GM12891 (cell line): ENCODE measurements around the gene POU2F1.

ENCODE experiments used
- DNase-seq: peaks from one replicate; pipeline ENCODE4 v3.0.0; 2011; ENCODE audit warnings: low spot score; ENCODE audit not compliant: insufficient read length
- FAIRE-seq: peaks from 2 replicates; lab custom pipeline; 2011; peaks lifted over from hg19 to GRCh38; lab: Jason Lieb, UNC
- PAX5 ChIP-seq: IDR thresholded peaks from 2 replicates; pipeline ENCODE4 v1.6.1; 2011; ENCODE audit warnings: low read length, moderate library complexity, mild to moderate bottlenecking; ENCODE audit not compliant: insufficient read depth, severe bottlenecking
- POLR2A ChIP-seq: IDR thresholded peaks from 2 replicates; pipeline ENCODE4 v1.6.1; 2011; ENCODE audit warnings: low read depth, low read length, control low read depth
- POLR2AphosphoS5 ChIP-seq: IDR thresholded peaks from 2 replicates; pipeline ENCODE4 v1.6.1; 2011; ENCODE audit warnings: low read depth, low read length, control low read depth
- POU2F2 ChIP-seq: IDR thresholded peaks from 2 replicates; pipeline ENCODE4 v1.6.1; 2011; ENCODE audit warnings: low read depth, mild to moderate bottlenecking, control low read depth, low read length, moderate library complexity
- SPI1 ChIP-seq: IDR thresholded peaks from 2 replicates; pipeline ENCODE4 v1.6.1; 2011; ENCODE audit warnings: low read depth, low read length, control low read depth
- TAF1 ChIP-seq: IDR thresholded peaks from 2 replicates; pipeline ENCODE4 v1.6.1; 2011; ENCODE audit warnings: low read depth, low read length, control low read depth

The POU2F1 gene

DNA sequence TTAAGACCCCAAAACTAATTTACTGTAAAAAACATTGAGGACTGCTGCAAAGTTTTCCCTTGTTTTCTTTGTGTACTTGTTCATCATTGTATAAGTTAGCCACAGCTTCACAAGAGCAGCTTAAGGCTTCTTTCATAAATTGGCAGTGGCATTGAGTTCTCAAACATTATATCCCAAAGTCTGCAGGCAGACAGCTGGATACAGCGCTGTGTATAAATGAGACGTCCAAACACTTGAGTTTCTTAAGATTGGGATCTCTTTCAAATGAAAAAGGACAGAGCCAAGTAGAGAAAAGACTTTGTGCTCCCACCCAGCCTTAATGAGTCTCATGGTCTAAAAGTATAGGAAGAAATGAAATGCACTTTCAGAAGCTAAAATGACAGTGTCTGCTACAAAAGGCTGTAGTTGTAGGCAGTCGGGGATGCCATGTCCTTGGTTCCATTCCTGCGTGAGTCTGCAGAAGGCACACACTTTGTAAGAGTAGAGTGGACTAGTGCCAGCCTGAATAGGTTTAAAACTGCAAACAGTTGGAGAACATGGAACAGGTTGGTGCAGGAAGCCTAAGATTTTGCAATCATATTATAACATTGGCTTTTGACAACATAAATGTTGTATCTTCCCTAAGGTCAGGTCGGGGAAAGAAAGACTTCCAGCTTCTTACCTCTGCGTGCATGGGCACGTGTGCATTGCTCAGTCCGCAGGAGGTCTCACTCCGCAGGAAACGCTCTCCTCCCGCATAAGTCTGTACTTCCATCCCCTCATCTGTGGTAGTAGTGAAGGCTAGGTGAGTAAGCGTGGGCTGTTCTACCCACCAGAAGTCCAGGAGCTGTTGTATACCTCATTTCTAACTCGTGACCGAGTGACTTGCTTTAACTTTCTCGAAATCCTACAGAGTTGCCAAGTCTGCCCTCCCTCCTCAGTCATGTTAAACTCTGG is 203.3 kb downstream of the POU2F1 start:
- TF ChIP-seq POLR2AphosphoS5: no peak
- no peak for TF ChIP-seq PAX5
- TF ChIP-seq POU2F2: no peak
- no peak for TF ChIP-seq SPI1
- TF ChIP-seq TAF1: no peak
- no peak for TF ChIP-seq POLR2A
- no peak for FAIRE-seq
- DNase-seq: no peak

DNA sequence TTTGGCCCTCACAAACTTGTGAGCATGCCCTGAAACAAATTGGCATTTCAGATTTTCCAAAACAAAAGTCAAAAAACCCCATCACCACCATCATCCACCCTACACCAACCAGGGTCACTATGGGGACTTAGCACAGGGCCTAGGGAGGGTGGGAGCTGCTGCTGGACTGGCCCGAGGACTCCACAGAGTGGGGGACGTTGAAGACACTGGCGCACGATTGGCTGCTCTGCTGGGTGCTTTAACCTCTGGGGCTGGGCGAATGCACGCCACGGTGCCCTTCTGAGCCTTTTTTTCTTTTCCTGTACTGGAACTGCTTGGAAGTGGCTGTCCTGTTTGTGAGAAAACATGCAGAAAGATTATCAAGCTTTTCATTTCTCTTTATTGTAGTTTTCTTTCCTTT is 204.8 kb downstream of the POU2F1 start:
- TF ChIP-seq POU2F2: no peak
- TF ChIP-seq POLR2A: no peak
- TF ChIP-seq SPI1: no peak
- no peak for TF ChIP-seq PAX5
- no peak for TF ChIP-seq POLR2AphosphoS5
- TF ChIP-seq TAF1: no peak
- DNase-seq (no peak), FAIRE-seq (no peak)

DNA sequence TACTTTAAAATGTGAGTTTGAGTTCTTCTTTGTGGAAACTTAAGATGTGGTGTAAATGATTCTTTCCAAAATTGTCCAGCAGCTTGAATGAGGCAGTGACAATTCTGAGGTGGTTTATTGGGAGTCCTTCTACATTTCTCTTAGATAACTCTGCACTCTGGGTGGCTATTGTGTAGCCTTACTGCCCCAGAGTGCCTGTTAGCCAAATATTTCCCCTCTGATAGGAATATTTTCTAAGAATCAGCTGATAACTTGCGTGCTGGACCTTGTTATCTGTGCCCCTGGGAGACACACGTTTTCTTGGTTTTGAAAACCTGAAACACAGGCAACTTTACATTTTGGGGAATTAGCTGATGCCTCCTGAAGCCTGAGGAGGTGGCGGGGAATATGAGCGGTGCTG is 206.0 kb downstream of the POU2F1 start:
- TF ChIP-seq SPI1 (no peak), POLR2AphosphoS5 (no peak), POLR2A (no peak)
- FAIRE-seq (no peak), DNase-seq (no peak)

DNA sequence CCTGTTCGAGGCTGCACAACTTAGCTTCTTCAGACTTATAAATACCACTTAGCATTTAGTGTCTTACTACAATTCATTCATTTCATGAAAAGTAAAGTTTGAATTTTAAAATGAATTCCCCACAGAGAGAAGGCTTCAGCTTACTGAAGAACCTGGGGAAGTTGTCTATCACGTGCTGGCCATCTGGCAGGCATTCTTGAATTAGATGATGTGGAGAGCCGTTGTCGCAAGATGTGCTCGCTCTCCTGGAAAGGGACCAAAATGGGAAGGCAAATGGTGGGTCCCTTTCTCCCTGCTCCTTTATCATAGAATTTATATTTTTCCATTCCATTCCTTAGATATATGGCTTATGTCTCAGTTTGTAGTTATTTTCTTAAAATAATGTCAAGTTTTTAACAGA is 207.2 kb downstream of the POU2F1 start:
- TF ChIP-seq POLR2AphosphoS5 (no peak), POU2F2 (no peak), SPI1 (no peak)
- FAIRE-seq: no peak
- no peak for DNase-seq

DNA sequence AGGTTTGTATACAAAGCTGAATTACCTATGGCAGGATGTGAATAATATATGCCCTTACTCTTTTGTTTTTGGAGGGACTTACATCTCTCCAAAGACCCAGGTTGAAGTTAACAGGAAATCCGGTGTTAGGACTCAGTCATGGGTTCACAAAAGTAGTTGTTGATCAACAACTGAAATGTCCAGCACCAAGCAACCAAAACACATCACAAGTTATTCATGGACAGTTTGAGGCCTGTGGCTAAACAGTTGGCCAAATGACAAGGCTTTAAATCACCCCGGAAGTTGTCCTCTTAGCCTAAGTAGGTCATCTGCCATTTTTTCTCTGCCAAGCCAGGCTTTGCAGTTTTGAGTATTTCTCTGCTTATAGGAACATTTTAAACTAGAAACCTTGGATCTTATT is 207.7 kb downstream of the POU2F1 start:
- TF ChIP-seq POLR2AphosphoS5 (no peak), POU2F2 (no peak), PAX5 (no peak), POLR2A (no peak), TAF1 (no peak), SPI1 (no peak)
- FAIRE-seq: no peak
- DNase-seq: no peak

DNA sequence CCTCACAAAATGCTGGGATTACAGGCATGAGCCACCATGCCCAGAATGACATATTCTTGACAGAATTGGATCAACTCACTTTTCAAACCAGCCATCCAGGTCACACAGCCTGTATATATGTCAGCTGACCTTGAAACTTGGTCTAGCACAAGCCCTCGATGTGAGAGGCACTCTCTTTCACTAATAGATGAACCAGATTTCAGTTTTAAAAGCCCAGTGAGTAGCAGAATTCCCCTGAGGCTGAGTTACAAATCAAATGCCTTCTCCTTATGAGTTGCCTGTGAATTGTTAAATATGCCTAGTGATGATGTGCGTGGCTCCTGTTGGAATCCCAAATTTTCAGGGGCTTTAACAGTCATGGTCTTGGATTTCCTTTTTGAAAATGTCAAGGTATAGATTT is 208.9 kb downstream of the POU2F1 start:
- TF ChIP-seq POLR2AphosphoS5 (no peak), TAF1 (no peak), POLR2A (no peak), POU2F2 (no peak), PAX5 (no peak), SPI1 (no peak)
- FAIRE-seq (no peak), DNase-seq (no peak)

DNA sequence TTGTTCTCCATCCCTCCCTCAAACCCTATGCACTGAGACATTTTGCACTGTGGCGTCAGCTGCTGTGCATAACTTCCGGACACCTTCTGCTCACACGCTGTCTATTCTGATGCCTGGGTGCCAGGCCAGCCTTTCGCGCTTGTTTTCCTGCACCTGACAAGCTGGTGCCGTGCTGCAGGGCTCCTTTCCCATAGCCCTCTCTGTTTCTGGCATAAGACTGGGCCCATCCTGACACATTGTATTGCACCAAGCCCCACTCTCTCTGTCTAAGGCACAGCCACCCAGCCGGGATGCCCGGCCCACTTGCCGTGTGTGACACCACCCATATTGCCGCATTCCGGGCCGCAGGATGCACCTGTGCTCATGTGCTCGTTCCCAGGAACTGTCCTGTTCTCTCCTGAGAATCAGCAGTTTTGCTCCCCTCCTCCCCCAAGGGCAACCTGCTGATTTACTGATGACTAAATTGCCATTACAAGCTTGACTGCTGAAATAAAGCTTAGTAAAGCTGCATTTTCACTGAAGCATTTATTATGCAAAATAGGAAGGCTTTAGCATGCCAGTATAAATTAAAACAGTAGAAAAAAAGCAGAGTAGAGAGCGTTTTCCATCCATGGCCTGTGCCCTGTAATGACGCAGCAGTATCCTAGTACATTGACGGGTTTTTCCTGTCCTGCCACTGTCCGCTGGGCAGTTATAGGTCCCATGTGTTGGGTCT is 209.6 kb downstream of the POU2F1 start:
- DNase-seq (no peak), FAIRE-seq (peak; percentile 91)
- TF ChIP-seq PAX5: no peak
- no peak for TF ChIP-seq POU2F2
- TF ChIP-seq SPI1: no peak
- TF ChIP-seq POLR2AphosphoS5: no peak
- no peak for TF ChIP-seq POLR2A
- TF ChIP-seq TAF1: no peak

DNA sequence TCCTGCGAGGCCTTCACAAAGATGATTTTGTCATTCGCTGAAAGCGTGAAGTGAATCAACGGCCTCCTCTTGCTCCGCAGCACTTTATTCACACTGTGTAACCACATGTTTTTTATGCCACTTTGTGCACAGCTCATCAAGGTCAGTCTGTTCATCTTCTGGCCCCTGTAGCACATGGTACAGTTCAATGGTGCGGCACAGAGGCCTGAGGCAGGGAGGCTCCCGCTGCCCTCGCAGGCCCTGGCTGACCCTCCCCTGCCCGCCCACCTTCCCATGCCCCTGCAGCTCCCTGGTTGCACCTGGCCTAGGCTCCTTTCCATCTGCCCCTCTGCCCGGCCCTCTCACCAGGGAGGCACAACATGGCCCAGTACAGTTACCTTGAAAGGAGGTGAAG is 210.2 kb downstream of the POU2F1 start:
- TF ChIP-seq PAX5 (no peak), POLR2A (no peak), TAF1 (no peak), POU2F2 (no peak), SPI1 (no peak), POLR2AphosphoS5 (no peak)
- no peak for DNase-seq
- FAIRE-seq: peak; percentile 55

DNA sequence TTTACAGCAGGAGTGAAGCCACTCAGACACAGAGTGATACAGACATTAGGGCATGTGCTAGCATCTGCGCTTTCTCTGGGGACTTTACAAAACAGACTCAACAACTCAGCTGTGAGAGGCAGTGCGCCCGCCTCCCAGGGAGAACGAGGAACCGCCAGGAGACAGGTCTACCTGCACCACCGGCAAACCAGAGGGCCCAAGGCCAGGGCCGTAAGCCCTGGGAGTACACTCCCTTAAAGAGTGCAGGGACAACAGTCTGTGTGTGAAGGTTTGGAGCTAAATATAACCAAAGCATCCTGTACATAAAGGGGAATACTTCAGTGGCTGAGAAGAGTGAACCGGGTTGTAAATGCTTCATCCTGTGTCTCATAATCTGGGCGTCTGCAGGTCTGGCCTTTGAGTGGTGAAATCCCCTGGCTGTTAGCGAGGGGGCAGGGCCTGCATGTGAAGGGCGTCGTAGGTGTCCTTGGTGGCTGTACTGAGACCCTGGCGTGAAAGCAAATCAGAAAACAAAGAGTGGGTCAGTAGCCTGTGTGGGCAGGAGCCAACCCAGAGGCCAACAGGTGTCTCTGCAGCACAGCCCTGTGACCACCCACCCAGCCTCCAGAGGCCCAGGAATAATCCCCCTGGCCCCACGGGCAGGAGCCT is 210.7 kb downstream of the POU2F1 start:
- peak; percentile 51 for FAIRE-seq
- DNase-seq: no peak
- TF ChIP-seq POU2F2 (peak; percentile 58; the same call in 1 of the 2 replicates), POLR2AphosphoS5 (no peak), TAF1 (no peak), SPI1 (no peak), PAX5 (no peak)

DNA sequence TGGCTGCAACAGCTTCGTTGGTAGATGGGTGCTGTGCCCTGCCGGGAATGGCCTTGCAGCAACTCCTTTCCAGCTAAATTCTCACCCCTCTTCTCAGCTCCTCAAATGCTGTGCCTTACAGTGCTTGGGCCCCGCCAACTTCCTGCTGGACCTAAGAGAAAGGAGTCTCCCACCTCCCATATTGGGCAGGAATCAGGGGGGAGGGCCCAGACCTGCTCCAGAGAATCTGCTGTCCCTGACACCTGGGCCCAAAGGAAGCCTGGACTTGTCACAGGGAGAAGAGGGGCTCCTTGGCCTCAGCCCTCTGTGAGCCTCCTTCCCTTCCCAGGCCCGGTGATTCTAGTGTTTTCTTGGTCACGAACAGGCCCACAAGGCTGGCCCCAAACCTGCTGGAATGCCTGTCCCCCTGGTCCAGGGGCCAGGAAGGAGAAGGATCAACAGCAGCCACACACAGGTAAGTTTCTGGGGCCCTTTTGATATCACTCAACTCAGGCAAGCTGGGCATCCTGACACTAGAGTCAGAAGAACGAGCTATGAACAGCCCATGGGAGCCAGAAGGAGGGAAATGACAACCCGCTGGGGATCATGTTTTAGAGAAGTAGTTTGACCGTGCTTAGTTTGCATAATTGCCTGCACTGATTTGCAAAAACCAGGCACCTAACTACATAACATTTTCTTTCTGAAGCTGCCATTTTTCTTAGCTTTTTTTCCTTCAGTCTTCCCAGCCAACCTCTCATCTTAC is 211.4 kb downstream of the POU2F1 start:
- no peak for TF ChIP-seq POLR2A
- no peak for TF ChIP-seq TAF1
- no peak for TF ChIP-seq SPI1
- no peak for TF ChIP-seq POLR2AphosphoS5
- TF ChIP-seq PAX5: no peak
- no peak for TF ChIP-seq POU2F2
- DNase-seq (no peak), FAIRE-seq (no peak)
